HG03064 (cell line): ENCODE measurements around the gene SUMO4.

Experiments used
- ATAC-seq: cut with Tn5 transposase; IDR thresholded peaks from one replicate; pipeline ENCODE4 v1.9.1; 2021; ENCODE audit warnings: low read depth; ENCODE audit not compliant: unreplicated experiment

Gene SUMO4

GRCh38 chr6:149387779-149388512 is 12.1 kb upstream of the SUMO4 start:
- ATAC-seq, result no peak

DNA sequence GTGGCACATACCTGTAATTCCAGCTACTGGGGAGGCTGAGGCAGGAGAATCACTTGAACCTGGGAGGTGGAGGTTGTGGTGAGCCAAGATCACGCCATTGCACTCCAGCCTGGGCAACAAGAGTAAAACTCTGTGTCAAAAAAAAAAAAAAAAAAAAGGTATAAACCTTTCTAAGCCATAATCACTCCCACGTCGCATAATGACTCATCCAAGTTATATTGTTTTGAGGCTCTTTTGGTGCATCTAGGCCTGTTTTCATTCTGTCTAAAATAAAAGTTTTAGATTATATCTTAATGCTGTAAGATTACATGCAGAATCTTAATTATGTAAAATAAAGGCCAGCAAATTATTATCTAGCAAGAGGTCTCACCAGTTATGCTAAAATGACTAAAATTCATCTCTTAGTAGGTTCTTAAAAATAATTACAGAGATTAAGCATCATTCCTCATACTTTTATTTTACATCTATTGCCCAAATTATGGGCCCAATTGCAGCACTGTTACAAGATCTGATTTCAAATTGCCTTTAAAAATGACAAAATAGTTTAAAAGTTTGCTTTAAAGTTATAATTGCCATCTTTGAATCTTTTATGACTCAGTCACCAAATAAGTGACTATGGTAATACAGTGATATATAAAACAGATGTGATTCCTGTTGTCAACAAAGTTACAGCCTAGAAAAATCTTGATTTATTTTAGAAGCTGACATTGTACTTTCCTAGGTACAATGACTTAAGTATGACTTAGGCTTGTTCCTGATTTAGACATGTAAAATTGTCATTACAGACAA is 10.4 kb upstream of the SUMO4 start:
- no peak for ATAC-seq

- ATAC-seq, result no peak
These were observed 8.0 kb upstream of the SUMO4 start for GRCh38 chr6:149392093-149392492.

DNA sequence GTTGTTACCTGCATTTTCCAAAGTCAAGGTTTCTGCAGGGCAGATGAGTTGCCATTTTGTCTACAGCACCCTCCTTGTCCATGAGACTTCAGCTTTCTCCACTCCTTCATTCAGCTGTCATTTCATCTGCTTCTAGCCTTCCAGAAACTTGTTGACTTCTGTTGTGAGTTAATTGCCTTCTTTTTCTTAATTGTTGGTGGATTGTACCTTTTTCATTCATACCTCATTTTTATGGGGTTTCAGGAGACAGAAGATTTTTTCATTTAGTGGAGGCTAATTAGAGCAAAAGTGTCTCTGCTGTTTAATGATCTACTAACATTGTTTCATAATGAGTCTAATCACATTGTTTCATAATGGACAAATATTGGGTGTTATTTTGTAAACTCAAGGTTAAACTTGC is 7.5 kb upstream of the SUMO4 start:
- ATAC-seq, result no peak

DNA sequence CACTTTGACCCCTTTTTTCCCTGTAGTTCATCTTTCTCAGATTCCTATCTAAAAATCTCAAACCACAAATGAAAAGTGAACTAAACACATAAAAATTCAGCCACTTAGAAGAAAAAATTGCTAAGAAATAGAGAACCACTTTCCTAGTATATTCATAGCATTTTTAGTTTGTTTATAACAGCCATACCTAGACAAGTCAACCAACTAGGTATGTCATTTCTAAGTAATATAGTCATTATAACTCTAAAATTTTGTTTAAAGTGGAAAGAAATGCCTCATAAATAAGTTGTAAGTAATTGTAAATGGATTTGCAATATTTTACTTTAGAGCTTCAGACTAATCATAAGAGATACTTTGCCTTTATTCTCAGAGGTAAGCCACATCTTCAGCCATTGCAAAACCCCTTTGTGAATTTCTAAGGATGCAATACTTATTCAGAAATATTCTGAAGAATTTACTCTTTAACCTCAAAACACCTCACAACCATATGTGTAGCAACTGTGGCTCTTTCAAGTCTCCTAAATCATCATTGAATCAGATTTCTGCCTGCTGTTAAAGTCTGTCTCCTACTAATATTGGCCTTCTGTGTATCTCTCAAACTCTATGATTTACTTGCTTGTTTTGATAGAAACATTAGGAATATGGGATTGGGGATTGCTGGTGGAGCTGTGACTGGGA is 6.9 kb upstream of the SUMO4 start:
- no peak for ATAC-seq

DNA sequence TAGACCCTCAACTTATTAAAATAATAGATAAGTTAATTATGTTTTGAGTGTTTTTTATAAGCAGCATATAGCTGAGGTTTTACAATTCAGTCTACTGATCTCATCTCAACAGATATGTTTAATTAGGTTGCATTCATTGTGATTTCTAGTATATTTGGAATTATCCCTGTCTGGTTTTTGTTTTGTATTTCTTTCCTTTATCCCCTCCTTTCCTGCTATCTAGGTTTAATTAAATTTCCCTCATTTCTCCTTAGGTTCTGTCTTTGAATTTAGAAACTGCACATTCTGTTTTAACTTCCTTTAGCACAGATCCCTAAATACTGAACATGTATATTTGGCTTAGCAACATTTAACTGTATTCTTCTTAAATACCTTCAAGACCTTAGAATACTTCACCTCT is 4.9 kb upstream of the SUMO4 start:
- ATAC-seq, result no peak

GRCh38 chr6:149397384-149397783 is 2.7 kb upstream of the SUMO4 start:
- ATAC-seq, result no peak

DNA sequence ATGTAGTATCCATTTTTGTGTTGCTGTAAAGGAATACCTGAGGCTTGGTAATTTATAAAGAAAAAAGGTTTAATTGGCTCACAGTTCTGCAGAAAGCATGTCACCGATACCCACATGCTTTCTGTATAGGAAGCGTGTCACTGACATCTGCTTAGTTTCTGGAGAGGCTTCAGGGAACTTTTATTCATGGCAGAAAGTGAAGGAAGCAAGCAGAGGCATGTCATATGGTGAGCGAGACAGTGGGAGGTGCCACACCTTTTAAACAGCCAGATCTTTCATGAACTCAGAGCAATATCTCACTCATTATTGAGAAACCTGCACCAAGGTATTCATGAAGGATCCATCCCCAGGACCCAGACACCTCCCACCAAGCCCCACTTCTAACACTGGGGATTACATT is 3.5 kb downstream of the SUMO4 start:
- ATAC-seq, result no peak

- ATAC-seq, result no peak
These were observed 6.0 kb downstream of the SUMO4 start for GRCh38 chr6:149405823-149406765.

DNA sequence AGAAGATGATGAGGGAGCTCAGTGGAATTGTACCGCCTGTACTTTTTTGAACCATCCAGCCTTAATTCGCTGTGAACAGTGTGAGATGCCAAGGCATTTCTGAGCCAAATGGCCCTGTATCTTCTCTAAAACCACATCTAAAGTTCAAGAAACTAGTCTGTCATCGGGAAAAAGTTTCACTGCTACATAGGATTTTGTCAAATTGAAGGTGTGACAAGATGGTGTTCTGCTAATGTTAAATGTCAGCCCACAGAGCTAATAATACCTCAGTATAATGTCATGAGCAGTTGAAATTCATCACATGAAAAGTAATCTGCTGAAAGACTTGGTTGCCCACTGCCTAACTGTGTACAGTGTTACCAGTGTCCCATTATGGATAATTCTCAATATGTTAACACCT is 9.6 kb downstream of the SUMO4 start:
- no peak for ATAC-seq

DNA sequence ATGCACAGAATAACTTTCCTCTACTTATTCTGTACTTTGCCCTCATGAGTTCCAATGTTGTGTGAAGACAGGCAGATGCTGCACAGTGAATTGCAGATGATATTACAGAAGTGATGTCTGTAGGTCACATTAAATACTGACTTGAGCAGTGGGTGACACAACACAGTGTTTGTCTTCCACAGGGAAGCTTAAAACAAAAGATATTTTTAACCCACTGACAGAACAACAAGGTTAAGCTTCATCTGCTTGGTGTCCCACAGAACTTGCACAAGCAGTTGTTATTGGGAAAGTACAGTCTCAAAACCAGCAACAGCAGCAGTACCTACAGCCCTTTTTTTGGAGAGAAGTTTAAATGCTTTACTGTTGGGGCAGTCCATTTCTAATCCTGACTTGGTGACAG is 10.5 kb downstream of the SUMO4 start:
- no peak for ATAC-seq

DNA sequence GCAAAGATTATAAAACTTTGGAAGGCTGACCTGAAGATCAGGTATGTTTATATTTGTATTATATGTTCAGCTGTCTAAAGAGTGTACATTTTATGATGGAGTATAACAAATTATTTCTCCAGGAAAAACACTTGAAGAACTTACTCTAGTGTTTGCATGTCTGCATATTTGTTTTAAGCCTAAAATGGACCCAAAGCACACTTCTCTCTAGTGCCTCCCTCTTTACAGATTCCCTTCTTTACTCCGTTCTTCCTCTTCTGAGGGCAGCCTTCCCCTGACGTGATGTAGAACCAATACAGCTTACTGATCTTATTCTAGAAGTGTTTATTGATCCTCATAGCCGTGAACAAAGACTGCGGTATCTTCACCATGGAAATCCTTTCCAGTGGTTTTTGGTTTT is 13.9 kb downstream of the SUMO4 start:
- no peak for ATAC-seq

GRCh38 chr6:149414821-149415220 is 14.8 kb downstream of the SUMO4 start:
- ATAC-seq, result no peak

- ATAC-seq, result no peak
These were observed 19.8 kb downstream of the SUMO4 start for GRCh38 chr6:149419696-149420404.

DNA sequence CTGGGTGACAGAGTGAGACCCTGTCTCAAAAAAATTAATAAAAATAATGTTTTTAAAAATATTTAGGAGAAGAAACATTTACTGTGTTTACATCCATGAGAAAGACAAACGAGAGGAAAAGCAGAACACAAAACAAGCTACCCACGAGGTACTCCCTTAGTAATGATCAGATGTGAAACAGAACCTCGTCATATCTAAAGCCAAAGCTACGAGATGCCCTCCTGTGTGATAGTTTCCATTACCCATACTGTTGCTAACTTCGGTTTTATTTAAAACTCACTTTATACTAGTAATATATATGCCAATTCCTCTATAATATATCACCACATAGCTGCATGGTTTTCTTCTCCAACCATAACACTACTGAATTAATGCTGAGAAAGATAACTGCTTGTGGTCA is 21.1 kb downstream of the SUMO4 start:
- ATAC-seq, result no peak

DNA sequence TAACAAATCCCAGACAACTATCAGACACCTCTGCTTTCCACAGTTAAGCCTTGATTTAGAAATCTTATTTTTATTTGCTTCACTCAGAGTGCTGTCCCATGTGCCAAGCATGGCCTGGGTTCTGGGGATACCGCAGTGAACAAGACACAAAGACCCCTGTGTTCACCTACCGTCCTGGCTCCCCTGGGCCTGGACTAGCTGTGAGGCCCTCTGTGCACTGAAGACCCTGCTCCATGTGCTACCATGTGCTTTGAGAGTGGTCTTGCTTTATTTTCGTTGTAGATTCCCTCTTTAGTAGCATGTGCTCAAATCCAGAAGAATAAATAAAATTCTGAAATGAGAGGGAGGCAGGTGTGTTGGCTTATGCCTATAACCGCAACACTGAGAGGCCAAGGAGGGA is 22.5 kb downstream of the SUMO4 start:
- no peak for ATAC-seq

DNA sequence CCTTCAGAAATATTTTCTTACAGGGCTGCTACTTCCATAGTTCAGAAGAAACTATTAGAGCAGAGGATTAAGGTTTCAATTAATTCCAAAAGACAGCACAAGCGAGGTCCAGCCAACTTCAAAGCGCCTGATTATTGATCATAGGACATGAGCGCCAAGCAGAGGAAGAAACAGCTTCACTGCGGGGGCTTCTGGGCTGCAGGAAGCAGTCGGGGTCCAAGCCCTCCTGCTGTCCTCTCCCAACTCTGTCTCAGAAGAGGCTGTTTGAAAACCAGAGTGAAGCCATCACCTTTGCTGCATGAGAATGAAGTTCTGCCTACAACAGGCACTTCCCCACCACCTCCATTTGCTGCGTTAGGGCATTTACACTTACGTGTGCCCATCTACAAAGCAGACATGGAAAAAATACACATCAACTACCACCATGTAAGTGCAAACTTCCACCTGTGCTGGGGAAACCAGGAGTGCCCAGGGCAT is 23.9 kb downstream of the SUMO4 start:
- ATAC-seq, result no peak

DNA sequence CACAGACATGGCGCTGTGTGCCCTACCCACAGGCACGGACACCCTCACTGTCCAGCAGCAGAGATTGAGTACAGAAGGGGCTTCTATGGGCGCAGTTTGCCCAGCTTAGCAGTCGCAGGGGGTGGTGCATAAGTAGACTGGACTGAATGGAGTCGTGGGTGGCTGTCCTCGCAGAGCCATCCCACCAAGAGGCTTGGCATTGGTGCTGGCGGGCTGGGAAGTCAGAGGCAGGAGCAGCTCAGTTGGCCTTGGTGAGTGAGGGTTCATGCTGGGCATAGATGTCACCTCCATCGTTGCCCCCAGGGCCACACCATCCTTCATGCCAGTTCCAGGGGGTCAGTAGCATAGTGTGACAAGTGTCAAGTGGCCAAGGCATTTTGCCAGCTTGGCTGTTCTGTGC is 25.2 kb downstream of the SUMO4 start:
- ATAC-seq, result no peak

GRCh38 chr6:149425754-149426153 is 25.7 kb downstream of the SUMO4 start:
- no peak for ATAC-seq

- ATAC-seq, result no peak
These were observed 28.5 kb downstream of the SUMO4 start for GRCh38 chr6:149428606-149429005.
